HG03575 (cell line): ENCODE data around the gene ARHGAP6.

ENCODE experiments used
- ATAC-seq: cut with Tn5 transposase; IDR thresholded peaks from one replicate; pipeline ENCODE4 v1.9.1; 2021; ENCODE audit not compliant: unreplicated experiment, insufficient number of reproducible peaks, low FRiP score; ENCODE audit errors: extremely low read depth

Gene ARHGAP6

DNA sequence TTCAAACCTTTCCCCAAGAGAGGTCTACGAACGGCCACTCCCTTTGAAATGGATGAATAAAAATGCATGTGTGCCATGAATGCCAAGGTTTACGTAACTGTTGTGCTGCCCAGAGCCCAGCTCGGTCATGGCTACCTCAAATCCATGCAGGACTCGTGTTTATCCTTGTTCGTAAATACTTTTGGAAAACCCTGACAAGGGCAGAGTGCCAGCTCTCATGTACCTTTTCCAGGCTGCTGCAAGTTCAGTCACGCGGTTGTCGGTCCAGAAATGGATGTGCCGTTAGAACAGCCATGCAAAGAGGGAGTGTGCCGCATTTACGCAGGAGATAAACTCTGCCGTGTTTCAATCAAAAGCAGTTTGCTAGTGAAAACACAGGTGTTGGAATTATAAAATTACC, 249.1 kb downstream of the ARHGAP6 start:
- ATAC-seq = no peak

GRCh38 chrX:11414091-11414490, 251.6 kb downstream of the ARHGAP6 start:
- no peak for ATAC-seq

DNA sequence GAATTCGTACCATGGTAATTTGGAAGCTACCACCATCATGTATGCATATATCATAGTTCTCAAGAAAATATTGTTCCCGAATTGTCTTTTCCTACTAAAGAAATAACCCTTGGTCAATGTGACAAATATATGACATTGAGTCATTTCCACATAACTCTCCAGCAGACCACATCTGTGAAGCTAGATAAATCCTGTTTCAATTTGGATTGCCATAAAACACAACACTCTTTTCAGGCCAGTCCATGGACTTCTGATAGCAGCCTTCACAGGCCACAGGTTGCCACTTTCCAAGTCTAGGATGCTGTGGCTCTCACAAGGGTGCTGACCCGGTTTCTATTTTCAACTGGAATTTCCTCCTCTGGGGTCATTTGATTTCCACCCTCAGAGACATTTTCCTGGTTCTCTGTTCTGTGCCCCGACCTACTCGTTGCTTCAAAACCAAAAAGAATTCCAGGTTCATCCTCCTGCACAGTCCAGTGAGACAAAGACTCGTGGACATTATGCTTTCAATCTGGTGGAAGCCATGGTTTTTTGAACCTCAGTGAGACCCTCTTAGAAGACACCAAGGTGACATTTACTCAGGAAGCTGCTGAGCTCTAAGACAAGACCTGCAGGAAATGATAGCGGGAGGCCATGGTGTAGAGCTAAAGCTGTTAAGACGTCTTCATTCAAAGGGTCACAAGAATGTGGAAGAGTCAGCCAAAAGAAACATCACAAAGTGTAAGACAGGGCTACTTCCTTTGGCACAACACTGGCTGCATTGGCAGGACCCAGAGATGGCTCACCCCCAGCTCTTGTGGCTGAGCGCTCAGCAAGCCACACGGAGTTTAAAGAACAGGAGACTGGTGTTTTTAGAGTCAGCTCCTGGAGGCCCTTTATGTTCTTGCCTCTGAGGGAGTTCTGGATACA, 252.8 kb downstream of the ARHGAP6 start:
- ATAC-seq = no peak

DNA sequence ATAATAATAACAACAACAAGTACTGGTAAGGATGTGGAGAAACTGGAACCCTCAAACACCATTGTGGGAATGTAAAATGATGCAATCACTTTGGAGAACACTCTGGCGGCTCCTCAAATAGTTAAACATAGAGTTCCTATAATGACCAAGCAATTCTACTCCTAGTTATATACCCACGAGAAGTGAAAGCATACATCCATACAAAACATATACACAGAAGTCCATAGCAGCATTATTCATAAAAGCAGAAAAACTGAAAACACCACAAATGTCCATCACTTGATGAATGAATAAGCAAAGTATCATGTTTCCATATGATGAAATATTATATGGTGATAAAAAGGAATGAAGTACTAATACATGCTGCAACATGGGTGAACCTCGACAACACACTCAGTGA, 255.8 kb downstream of the ARHGAP6 start:
- ATAC-seq = no peak

DNA sequence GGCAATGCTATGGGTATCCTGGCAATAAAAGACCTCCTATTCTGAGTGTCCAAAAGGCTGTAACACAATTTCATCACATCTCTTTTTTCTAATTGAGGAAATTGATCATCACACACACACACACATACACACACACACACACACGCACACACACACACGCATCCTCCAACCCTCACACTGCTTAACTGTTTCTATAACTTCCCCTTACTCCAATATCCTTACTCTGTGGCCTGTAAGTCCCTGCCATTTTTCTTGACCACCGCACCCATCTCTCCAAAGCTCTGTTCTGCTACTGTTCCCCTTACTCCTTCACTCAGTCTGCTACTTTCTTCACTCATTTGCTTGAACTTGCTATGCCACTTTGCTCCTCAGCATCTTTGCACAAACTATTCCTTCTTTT, 256.9 kb downstream of the ARHGAP6 start:
- ATAC-seq = no peak

DNA sequence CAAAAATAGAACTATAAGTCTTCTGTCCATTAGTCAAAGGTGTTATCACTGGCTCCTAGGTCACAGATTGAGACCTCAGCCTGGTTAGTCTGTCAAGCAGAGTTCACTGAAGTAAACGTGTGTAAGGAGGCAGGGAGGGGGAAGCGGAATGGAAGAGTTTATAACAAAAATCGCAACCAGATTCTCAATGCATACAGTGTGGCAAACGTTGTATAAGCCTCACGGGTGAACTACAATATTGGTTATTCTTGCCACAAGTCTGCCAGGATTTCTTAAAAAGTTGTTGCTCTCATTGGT, 257.7 kb downstream of the ARHGAP6 start:
- ATAC-seq = no peak

- ATAC-seq = no peak
Measured at GRCh38 chrX:11407331-11408108, 258.2 kb downstream of the ARHGAP6 start.

GRCh38 chrX:11406109-11406765, 259.5 kb downstream of the ARHGAP6 start:
- no peak for ATAC-seq

- no peak for ATAC-seq
Measured at GRCh38 chrX:11403631-11404030, 262.1 kb downstream of the ARHGAP6 start.

DNA sequence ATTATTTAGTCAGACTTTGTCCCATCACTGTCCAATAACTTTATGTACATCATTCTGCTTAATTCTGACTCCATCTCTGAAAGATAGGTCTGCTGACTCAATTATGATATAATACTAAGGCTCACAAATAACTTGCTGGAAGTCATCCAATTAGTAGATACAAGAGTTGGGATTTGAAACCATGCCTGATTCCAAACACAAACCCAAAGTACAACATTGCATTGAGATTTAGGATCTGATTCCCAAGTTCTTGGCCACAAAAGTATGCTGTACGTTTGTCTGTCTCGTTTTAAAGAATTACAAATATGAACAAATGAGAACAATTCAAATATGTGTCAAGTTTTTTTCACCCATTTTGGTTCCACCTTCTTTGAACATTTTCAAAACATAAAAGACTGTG, 263.8 kb downstream of the ARHGAP6 start:
- ATAC-seq = no peak

GRCh38 chrX:11399489-11400094, 266.1 kb downstream of the ARHGAP6 start:
- ATAC-seq = no peak

GRCh38 chrX:11398785-11399184, 266.9 kb downstream of the ARHGAP6 start:
- ATAC-seq = no peak

GRCh38 chrX:11398139-11398538, 267.6 kb downstream of the ARHGAP6 start:
- no peak for ATAC-seq

DNA sequence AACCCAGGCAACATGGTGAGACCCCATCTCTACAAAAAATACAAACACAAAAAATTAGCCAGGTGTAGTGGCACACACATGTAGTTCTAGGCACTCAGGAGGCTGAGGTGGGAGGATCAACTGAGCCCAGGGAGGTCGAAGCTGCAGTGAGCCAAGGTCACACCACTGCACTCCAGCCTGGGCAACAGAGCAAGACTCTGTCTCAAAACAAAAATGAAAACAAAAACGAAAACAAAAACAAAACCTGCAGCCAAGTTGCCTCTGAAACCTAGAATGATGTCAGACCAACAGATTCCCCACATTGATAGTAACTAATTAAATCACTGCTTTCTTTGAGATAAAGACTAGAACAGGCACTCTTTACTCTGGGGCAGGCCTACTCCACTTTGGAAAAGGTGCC, 268.0 kb downstream of the ARHGAP6 start:
- no peak for ATAC-seq

- no peak for ATAC-seq
Measured at GRCh38 chrX:11395859-11396258, 269.9 kb downstream of the ARHGAP6 start.

- no peak for ATAC-seq
Measured at GRCh38 chrX:11393949-11394654, 271.6 kb downstream of the ARHGAP6 start.

DNA sequence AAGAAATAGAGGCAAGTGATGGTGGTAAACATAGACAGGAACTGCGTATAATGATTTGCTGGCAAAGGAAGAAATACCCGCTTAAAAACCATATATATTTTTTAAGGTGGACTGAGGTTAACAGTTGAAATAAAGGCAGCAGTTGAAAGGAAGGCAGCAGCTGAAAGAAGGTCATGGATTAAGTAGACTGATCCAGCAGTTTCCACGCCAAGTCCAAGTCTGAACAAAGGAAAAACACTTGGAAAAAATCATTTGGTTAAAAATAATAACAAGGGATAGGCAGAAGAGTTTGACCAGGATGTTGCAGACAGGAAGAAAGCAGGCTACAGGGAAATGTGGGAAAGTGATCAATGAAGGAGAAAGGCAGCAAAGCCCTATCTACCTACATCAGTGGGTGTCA, 278.9 kb downstream of the ARHGAP6 start:
- no peak for ATAC-seq

- no peak for ATAC-seq
Measured at GRCh38 chrX:11386001-11386523, 279.7 kb downstream of the ARHGAP6 start.

- ATAC-seq = no peak
Measured at GRCh38 chrX:11382930-11383329, 282.8 kb downstream of the ARHGAP6 start.
